A549 (cell line): ENCODE measurements around the gene LRRC39. TPM values are rescaled to one million over a fixed set of nuclear protein-coding genes. Genes with fewer than 3 reads are reported as not detected.

ENCODE experiments used
- ATAC-seq, 2 experiments: fragments of 200-7000 bp in 1 of 2; fragments of >200 bp in 1 of 2; cut with Nextera tagmentation in 1 of 2; cut with Tn5 transposase in 1 of 2; 3 replicates each; pipeline versions ENCODE4 v1.8.0 to v1.9.1; 2018 to 2020; ENCODE audit warnings: mild to moderate bottlenecking in 1 of 2, moderate library complexity in 1 of 2
- CTCF ChIA-PET: fragments of 300-600 bp; sonication (Branson Sonifier 250); formaldehyde crosslinking; extraction: SDS; loops from one replicate; lab custom pipeline; 2021; ENCODE audit warnings: antibody characterized with exemption, inconsistent platforms; lab: Yijun Ruan, JAX
- POLR2A ChIA-PET: fragments of 350-600 bp; formaldehyde crosslinking; extraction: SDS; loops from one replicate; lab custom pipeline; 2021; ENCODE audit warnings: antibody characterized with exemption, inconsistent platforms; lab: Yijun Ruan, JAX
- DNase-seq, 2 experiments: peaks; one replicate each; pipeline versions ENCODE4 v3.0.0 to v3.0.0-alpha.2; 2011 to 2016; ENCODE audit warnings: low read depth in 1 of 2, low spot score in 1 of 2
- FAIRE-seq: peaks from 2 replicates; lab custom pipeline; 2011; peaks lifted over from hg19 to GRCh38; lab: Jason Lieb, UNC
- H3K27ac ChIP-seq, 2 experiments: fragments of >200 bp; sonication (Bioruptor Twin); formaldehyde crosslinking; 3 replicates each; pipeline ENCODE4 v1.5.1; 2016 to 2017
- H3K4me1 ChIP-seq: fragments of >200 bp; sonication (Bioruptor Twin); formaldehyde crosslinking; 3 replicates; pipeline ENCODE4 v1.6.1; 2016
- H3K4me2 ChIP-seq: fragments of >200 bp; sonication (Bioruptor Twin); formaldehyde crosslinking; 3 replicates; pipeline ENCODE4 v1.6.1; 2016
- H3K4me3 ChIP-seq: fragments of >200 bp; sonication (Bioruptor Twin); formaldehyde crosslinking; 3 replicates; pipeline ENCODE4 v1.5.1; 2016
- H3K9me3 ChIP-seq: fragments of >200 bp; sonication (Bioruptor Twin); formaldehyde crosslinking; 3 replicates; pipeline ENCODE4 v1.6.1; 2016
- BHLHE40 ChIP-seq: IDR thresholded peaks from 2 replicates; pipeline ENCODE4 v1.6.1; 2012; ENCODE audit warnings: low read depth, low read length, inconsistent platforms
- CHD2 ChIP-seq: fragments of 150-350 bp; IDR thresholded peaks from 2 replicates; pipeline ENCODE4 v1.6.1; 2014; ENCODE audit warnings: low read length; ENCODE audit not compliant: partially characterized antibody
- EHMT2 ChIP-seq: fragments of 200-600 bp; sonication (generic); IDR thresholded peaks from 2 replicates; pipeline ENCODE4 v1.6.1; 2016; ENCODE audit warnings: antibody characterized with exemption, low read depth, mild to moderate bottlenecking, moderate library complexity
- EP300 ChIP-seq, 2 experiments: fragments of >200 bp; sonication (Bioruptor Twin); formaldehyde crosslinking; IDR thresholded peaks; 2 replicates in 1 of 2; 3 replicates in 1 of 2; pipeline ENCODE4 v1.6.1; 2016 to 2017
- ESRRA ChIP-seq: fragments of 150-350 bp; IDR thresholded peaks from 2 replicates; pipeline ENCODE4 v1.6.1; 2014; ENCODE audit warnings: mild to moderate bottlenecking, low read length, borderline replicate concordance
- FOSL2 ChIP-seq, 2 experiments: fragments of 450-650 bp in 1 of 2; fragments of >200 bp in 1 of 2; sonication (Bioruptor Twin) in 1 of 2; formaldehyde crosslinking; IDR thresholded peaks; 2 replicates each; pipeline versions ENCODE4 v1.5.0 to v1.6.1; 2016 to 2020; ENCODE audit warnings: mild to moderate bottlenecking in 1 of 2, moderate library complexity in 1 of 2
- FOXS1 ChIP-seq: fragments of 250-450 bp; sonication (Bioruptor Pico); IDR thresholded peaks from 2 replicates; pipeline ENCODE4 v1.5.0; 2020; ENCODE audit warnings: mild to moderate bottlenecking, moderate library complexity
- HDAC2 ChIP-seq: fragments of 200-600 bp; sonication (generic); IDR thresholded peaks from 2 replicates; pipeline ENCODE4 v1.6.1; 2016
- HOXA7 ChIP-seq: fragments of 250-450 bp; sonication (Bioruptor Pico); IDR thresholded peaks from 2 replicates; pipeline ENCODE4 v1.5.0; 2020; ENCODE audit warnings: mild to moderate bottlenecking, moderate library complexity
- KDM1A ChIP-seq: fragments of 200-600 bp; sonication (generic); IDR thresholded peaks from 2 replicates; pipeline ENCODE4 v1.6.1; 2016; ENCODE audit warnings: low read depth, mild to moderate bottlenecking
- KDM5A ChIP-seq: fragments of 200-600 bp; sonication (generic); IDR thresholded peaks from 2 replicates; pipeline ENCODE4 v1.6.1; 2016; ENCODE audit warnings: antibody characterized with exemption, mild to moderate bottlenecking
- MAFK ChIP-seq: fragments of 450-650 bp; IDR thresholded peaks from 2 replicates; pipeline ENCODE4 v1.6.1; 2014; ENCODE audit not compliant: partially characterized antibody
- MAZ ChIP-seq: fragments of 150-350 bp; IDR thresholded peaks from 2 replicates; pipeline ENCODE4 v1.6.1; 2014; ENCODE audit warnings: antibody characterized with exemption, low read depth, low read length, borderline replicate concordance
- PHF8 ChIP-seq: fragments of 200-600 bp; sonication (generic); IDR thresholded peaks from 2 replicates; pipeline ENCODE4 v1.6.1; 2016; ENCODE audit warnings: low read depth, mild to moderate bottlenecking, antibody characterized with exemption, moderate library complexity, borderline replicate concordance
- RAD21 ChIP-seq, 2 experiments: fragments of >200 bp in 1 of 2; sonication (Bioruptor Twin) in 1 of 2; formaldehyde crosslinking in 1 of 2; IDR thresholded peaks in 1 of 2; conservative IDR thresholded peaks in 1 of 2; 2 replicates in 1 of 2; 3 replicates in 1 of 2; pipeline ENCODE4 v1.6.1; 2012 to 2018; ENCODE audit warnings: inconsistent platforms in 1 of 2
- RARB ChIP-seq: fragments of 250-450 bp; sonication (Bioruptor Pico); IDR thresholded peaks from 2 replicates; pipeline ENCODE4 v1.8.0; 2021; ENCODE audit warnings: mild to moderate bottlenecking, moderate library complexity
- RCOR1 ChIP-seq: fragments of 150-350 bp; IDR thresholded peaks from 2 replicates; pipeline ENCODE4 v1.6.1; 2014; ENCODE audit warnings: antibody characterized with exemption, low read length, low read depth
- RFX5 ChIP-seq: fragments of 450-650 bp; IDR thresholded peaks from 2 replicates; pipeline ENCODE4 v1.7.1; 2014; ENCODE audit warnings: antibody characterized with exemption, mild to moderate bottlenecking, moderate library complexity
- RNF2 ChIP-seq: fragments of 200-600 bp; sonication (generic); IDR thresholded peaks from 2 replicates; pipeline ENCODE4 v1.6.1; 2016; ENCODE audit warnings: low read depth, mild to moderate bottlenecking, antibody characterized with exemption, moderate library complexity, borderline replicate concordance
- SMC3 ChIP-seq: fragments of >200 bp; sonication (Bioruptor Twin); formaldehyde crosslinking; IDR thresholded peaks from 3 replicates; pipeline ENCODE4 v1.6.1; 2018; ENCODE audit warnings: inconsistent platforms
- SREBF2 ChIP-seq: fragments of 450-650 bp; IDR thresholded peaks from 2 replicates; pipeline ENCODE4 v1.6.1; 2014; ENCODE audit warnings: mild to moderate bottlenecking, moderate library complexity
- TFCP2L1 ChIP-seq: fragments of 250-450 bp; sonication (Bioruptor Pico); IDR thresholded peaks from 2 replicates; pipeline ENCODE4 v1.5.0; 2021; ENCODE audit warnings: mild to moderate bottlenecking
- ZFP36 ChIP-seq: fragments of 450-650 bp; IDR thresholded peaks from 2 replicates; pipeline ENCODE4 v1.6.1; 2014; ENCODE audit warnings: borderline replicate concordance; ENCODE audit not compliant: partially characterized antibody
- WGBS: methylation state at CpG from one replicate; pipeline ENCODE4 v1.1.6; 2017; ENCODE audit errors: missing lambda C conversion rate; 5-methylcytosine and 5-hydroxymethylcytosine counted together
- polyA plus RNA-seq, 4 experiments: library from polyadenylated mRNA; depleted of rRNA in 3 of 4; stranded (reverse); fragments of >200 nt; fragmentation: RNase III in 1 of 4; extraction: RNeasy Plus Mini Kit Qiagen cat#74134 plus additional on column Dnase treatment in 1 of 4; gene quantifications; 2 replicates in 3 of 4; 3 replicates in 1 of 4; pipeline ENCODE4 v1.2.3, GENCODE V29; 2011 to 2017
- TF ChIP-seq, protein P1 (sequence below): fragments of >200 bp; sonication (Bioruptor Twin); formaldehyde crosslinking; IDR thresholded peaks from 3 replicates; pipeline ENCODE4 v1.6.1; 2016
- TF ChIP-seq, protein P2 (sequence below): IDR thresholded peaks from 2 replicates; pipeline ENCODE4 v1.6.1; 2012
- TF ChIP-seq, protein P3 (sequence below): fragments of >200 bp; sonication (Bioruptor Twin); formaldehyde crosslinking; IDR thresholded peaks from 3 replicates; pipeline ENCODE4 v1.5.1; 2016

LRRC39 gene
- polyA plus RNA-seq, 2 of the 4 experiments (the other 2 are of a cell fraction), result 0.32 to 0.45 TPM

DNA sequence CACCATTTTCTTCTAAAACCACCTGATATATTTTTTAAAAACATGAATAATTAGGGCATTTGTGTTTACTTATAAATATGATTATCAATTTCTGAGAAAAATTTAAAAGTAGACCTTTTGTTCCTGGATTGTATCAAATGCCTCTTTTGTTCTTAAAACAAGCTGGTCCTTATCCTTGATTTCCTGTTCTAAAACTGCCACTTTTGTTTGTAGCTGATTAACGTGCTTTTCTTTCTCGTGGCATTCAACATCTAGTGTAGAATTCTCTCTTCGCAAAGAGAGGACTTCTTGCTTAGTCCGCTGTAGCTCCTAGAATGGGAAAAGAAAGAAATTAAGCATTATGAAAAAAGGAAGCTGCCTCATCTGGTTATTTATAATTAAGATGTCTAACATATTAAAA, 70.4 kb downstream of the LRRC39 start:
- DNase-seq (no peak), FAIRE-seq (no peak), ATAC-seq (no peak)
- TF ChIP-seq MAFK, result no peak
- no peak for TF ChIP-seq HDAC2
- no peak for TF ChIP-seq FOSL2 (IDR thresholded peaks at IDR 0.05)
- no peak for TF ChIP-seq FOSL2 (CRISPR knock-in tag; IDR thresholded peaks at IDR 0.05)
- TF ChIP-seq HOXA7 (CRISPR knock-in tag), result no peak
- no peak for TF ChIP-seq RNF2
- no peak for TF ChIP-seq KDM1A
- no peak for TF ChIP-seq ZFP36
- no peak for TF ChIP-seq PHF8
- no peak for TF ChIP-seq RFX5
- TF ChIP-seq BHLHE40, result no peak
- TF ChIP-seq, protein P1, sequence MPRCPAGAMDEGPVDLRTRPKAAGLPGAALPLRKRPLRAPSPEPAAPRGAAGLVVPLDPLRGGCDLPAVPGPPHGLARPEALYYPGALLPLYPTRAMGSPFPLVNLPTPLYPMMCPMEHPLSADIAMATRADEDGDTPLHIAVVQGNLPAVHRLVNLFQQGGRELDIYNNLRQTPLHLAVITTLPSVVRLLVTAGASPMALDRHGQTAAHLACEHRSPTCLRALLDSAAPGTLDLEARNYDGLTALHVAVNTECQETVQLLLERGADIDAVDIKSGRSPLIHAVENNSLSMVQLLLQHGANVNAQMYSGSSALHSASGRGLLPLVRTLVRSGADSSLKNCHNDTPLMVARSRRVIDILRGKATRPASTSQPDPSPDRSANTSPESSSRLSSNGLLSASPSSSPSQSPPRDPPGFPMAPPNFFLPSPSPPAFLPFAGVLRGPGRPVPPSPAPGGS, result no peak
- TF ChIP-seq RCOR1, result no peak
- TF ChIP-seq TFCP2L1, result no peak
- no peak for TF ChIP-seq KDM5A
- no peak for TF ChIP-seq MAZ
- TF ChIP-seq CHD2, result no peak
- no peak for TF ChIP-seq RAD21 (conservative IDR thresholded peaks at IDR 0.05 in 1 of 2, IDR thresholded peaks at IDR 0.05 in 1 of 2)
- TF ChIP-seq ESRRA, result no peak
- ChIA-PET CTCF (no interaction called here), POLR2A (no interaction called here)
- Histone ChIP-seq H3K4me1 (no peaks in the 10 kb centered on the region), H3K27ac (no peak overlapping the region), H3K4me3 (no peak overlapping the region), H3K9me3 (no peaks in the 10 kb centered on the region), H3K4me2 (no peak overlapping the region)
- 86% methylated on average over 4 of the region's 4 CpGs for WGBS

DNA sequence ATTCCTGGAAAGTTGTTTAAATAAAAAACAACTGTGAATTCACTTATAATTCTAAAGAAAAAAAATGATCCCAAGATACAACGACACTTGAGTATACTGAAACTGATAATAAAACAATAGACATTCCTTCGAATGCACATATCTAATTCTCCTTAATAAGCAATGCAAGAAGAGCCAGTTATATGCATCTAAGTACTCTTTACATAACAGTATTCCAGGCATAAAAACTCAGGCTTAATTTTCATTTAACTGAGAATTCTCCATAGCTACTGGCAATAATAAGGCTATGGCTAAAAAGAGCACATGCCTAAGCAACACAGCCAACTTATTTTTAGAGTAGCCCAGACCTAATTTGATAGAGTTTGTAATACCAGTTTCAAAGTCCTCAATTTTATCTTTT, 76.5 kb downstream of the LRRC39 start:
- DNase-seq (no peak), FAIRE-seq (no peak), ATAC-seq (no peak)
- no peak overlapping the region for H3K4me2 ChIP-seq
- no peaks in the 10 kb centered on the region for H3K4me1 ChIP-seq
- H3K4me3 ChIP-seq, result no peak overlapping the region
- 76% methylated on average over 2 of the region's 2 CpGs for WGBS
- no peaks in the 10 kb centered on the region for H3K9me3 ChIP-seq
- ChIA-PET CTCF (interaction anchor here (1.3 kb wide), 1 partner anchor 358 kb away, joined by 3 read pairs; no protein-coding TSS in a partner anchor), POLR2A (no interaction called here)
- TF ChIP-seq RARB (CRISPR knock-in tag) (no peak), MAZ (no peak), KDM5A (no peak), FOXS1 (CRISPR knock-in tag) (no peak), ESRRA (no peak), RFX5 (no peak), EHMT2 (no peak), SMC3 (no peak), RAD21 (conservative IDR thresholded peaks at IDR 0.05 in 1 of 2, IDR thresholded peaks at IDR 0.05 in 1 of 2) (no peak), EP300 (IDR thresholded peaks at IDR 0.05) (no peak), RNF2 (no peak), KDM1A (no peak), SREBF2 (no peak)
- TF ChIP-seq, protein P2, sequence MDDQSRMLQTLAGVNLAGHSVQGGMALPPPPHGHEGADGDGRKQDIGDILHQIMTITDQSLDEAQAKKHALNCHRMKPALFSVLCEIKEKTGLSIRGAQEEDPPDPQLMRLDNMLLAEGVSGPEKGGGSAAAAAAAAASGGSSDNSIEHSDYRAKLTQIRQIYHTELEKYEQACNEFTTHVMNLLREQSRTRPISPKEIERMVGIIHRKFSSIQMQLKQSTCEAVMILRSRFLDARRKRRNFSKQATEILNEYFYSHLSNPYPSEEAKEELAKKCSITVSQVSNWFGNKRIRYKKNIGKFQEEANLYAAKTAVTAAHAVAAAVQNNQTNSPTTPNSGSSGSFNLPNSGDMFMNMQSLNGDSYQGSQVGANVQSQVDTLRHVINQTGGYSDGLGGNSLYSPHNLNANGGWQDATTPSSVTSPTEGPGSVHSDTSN, result no peak
- TF ChIP-seq, protein P3, sequence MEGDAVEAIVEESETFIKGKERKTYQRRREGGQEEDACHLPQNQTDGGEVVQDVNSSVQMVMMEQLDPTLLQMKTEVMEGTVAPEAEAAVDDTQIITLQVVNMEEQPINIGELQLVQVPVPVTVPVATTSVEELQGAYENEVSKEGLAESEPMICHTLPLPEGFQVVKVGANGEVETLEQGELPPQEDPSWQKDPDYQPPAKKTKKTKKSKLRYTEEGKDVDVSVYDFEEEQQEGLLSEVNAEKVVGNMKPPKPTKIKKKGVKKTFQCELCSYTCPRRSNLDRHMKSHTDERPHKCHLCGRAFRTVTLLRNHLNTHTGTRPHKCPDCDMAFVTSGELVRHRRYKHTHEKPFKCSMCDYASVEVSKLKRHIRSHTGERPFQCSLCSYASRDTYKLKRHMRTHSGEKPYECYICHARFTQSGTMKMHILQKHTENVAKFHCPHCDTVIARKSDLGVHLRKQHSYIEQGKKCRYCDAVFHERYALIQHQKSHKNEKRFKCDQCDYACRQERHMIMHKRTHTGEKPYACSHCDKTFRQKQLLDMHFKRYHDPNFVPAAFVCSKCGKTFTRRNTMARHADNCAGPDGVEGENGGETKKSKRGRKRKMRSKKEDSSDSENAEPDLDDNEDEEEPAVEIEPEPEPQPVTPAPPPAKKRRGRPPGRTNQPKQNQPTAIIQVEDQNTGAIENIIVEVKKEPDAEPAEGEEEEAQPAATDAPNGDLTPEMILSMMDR, result no peak
- H3K27ac ChIP-seq, result no peak overlapping the region
